HG03439 (cell line): Measurements from ENCODE around the gene GIPR.
A peak's percentile ranks its signal among the peaks of the same experiment; 100 is the strongest.
"Not testable (repeated sequence)": the region's sequence is repeated elsewhere in the genome, so short reads cannot be mapped to it uniquely, and the experiment has no call there.

Experiments
- ATAC-seq: cut with Tn5 transposase; IDR thresholded peaks from one replicate; pipeline ENCODE4 v1.9.1; 2021; ENCODE audit warnings: mild to moderate bottlenecking, moderate library complexity; ENCODE audit not compliant: unreplicated experiment

GIPR gene

DNA sequence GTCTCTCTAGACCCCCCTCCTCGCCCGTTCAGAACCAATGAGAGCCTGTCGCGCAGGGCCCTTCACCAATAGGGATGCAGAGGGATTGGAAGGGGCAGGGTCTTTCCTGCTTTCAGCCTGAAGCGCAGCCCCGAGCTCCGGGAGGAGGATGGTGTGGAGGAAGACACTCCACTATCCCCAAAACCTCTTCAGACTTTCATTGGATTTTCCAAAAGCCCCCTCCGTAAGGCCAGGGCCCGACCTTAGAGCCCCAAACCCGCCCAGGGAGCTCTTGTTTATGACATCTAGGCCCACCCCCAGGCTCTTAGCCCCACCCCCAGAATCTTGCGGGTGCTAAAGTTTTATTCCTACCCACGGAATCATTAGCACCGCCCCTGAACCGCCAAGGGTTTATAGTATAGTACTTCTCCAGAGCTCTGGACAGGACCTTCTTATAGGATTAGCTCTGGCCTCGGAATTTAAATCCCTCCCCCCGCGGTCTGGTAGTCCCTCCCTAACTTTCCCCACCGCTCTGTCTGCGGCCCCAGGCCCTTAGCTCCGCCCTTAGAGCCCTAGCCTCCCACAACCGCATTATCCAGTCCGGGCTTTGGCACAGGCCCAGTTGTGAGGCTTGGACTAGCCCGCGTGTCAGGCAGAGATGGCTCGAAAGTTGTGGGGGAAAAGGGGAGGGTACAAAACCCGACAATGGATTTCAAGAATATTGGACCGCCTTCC, 22.2 kb upstream of the GIPR start:
- peak; percentile 26 for ATAC-seq

DNA sequence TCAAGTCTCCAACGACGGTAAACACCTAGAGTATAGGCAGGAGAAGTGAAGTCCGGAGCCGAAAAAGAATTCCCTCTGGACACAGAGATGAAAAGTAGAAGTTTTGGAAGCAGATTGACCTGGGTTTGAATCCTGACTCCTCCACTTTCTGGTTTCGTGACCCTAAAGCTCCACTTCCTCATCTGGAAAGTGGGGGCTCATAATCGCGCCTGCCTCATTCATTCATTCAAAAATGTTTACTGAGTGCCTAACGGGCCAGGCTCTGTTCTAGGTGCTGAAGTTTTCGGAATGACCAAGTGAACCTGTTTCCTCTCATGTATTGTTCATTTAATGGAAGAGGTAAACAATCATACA, 21.7 kb upstream of the GIPR start:
- ATAC-seq, result no peak

DNA sequence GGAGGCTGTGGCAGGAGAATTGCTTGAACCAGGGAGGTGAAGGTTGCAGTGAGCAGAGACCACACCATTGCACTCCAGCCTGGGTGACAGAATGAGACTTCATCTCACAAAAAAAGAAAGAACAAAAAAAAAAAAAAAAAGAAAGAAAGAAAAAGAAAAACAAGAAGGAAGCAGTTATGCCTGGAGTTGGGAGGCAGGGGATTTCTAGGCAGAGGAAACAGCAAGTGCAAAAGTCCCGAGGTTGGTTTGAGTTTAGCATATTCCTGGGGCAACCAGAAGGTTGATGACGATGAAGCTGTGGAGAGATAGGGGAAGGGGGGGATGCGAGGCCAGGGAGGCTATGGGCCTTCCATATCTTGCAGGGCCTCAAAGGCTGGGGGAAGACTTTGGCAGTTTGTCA, 17.3 kb upstream of the GIPR start:
- ATAC-seq, result no peak

DNA sequence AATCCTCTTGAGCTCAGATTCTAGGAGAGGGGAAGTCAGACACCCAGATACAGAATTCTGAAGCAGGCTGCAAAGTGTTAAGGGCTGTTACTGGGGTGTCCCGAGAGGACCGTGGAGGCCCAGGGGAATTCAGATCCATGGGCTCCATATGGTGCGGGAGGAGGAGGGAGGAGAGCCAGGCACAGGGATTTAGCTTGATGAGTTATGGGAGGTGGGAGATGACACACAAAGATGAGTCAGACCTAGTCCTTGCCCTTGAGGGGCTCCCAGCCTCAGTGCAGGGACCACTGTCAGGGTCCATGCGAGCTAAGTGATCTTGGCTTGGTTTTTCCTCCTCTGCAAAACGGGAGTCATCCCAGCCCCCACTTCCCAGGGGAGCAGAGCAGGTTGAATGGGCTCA, 14.4 kb upstream of the GIPR start:
- no peak for ATAC-seq

DNA sequence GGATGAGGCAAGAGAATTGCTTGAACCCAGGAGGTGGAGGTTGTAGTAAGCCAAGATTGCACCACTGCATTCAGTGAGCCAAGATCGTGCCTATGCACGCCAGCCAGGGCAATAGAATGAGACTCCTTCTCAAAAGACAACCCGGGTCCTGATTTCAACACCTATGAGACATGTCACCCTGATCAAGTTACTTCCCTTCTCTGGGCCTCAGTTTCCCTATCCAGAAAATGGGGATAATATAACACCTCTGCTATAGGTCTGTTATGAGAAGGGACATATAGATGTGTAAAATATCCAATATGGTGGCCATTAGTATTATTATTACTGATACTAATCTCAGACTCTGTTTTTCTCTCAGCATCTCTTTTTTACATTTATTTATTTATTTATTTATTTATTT, 12.9 kb upstream of the GIPR start:
- no peak for ATAC-seq

DNA sequence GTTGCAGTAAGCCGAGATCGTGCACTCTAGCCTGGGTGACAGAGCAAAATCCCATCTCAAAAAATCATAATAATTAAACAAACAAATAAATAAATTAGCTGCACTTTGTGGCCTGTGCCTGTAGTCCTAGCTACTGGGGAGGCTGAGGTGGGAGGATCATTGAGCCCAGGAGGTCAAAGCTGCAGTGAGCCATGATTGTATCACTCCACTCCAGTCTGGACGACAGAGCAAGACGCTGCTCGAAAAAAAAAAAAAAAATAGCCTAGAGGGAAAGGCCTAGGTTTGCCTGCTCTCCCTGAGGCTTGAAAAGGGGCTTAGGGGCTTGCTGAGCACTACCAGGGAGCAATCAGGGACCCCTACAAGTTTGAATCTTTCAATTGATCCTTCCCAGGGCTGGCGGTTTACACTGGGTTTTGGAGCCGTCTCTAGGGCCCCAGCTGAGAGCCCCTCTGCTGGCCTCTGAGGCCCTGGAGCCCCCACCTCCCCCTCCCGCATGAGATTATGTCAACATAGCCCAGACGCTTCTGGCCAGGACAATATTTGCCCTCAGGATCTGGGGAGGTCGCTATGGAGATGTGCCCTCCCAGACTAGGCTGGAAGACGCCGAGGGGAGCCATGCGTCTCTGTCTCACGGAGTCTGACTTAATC, 10.4 kb upstream of the GIPR start:
- ATAC-seq, result no peak

DNA sequence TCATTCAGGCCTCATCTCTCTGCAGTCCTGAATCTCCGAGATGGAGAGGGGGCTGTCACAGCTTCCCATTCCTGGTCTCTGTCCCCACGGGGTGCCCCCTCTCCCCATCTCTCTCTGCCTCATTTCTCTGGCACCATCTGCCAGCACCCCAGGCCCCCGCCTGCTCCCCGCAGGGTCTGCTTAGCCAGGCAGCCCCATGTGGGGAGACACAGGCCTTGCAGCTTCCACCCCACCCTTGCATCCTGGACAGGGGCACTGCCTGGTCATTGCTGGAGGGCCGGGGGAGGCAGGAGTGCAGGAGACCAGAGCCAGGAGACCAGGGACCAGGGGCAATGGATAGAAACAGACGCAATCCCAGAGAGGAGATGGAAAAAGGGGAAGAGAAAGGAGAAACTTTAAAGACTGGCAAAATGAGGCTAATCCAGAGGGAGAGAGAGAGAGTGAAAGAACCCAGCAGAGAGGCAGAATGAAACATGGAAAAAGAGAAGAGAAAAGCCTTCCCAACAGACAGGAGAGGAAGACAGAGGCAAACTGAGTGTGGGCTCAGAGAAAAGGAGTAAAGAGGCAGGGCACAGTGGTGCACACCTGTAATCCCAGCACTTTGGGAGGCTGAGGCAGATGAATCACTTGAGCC, 8.8 kb upstream of the GIPR start:
- ATAC-seq, result no peak

DNA sequence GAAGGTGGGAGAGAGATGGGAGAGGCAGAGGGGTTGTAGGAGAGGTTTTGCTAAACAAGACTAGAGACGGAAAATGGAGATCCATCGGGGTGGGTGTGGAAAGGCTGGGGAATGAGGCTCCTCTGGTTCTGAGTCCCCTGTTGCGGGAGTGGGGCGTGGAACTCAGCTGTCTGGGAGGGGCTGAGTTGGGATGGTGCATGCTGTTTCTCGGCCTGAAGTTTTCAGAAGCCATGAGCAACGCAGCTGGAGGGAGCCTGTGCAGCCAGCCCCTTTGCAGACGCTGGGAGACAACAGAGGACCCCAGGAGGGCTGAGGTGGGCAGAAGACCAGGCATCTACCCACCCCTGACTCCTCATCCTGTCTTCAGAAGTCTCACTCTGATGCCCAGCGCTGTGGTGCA, 7.4 kb upstream of the GIPR start:
- no peak for ATAC-seq

DNA sequence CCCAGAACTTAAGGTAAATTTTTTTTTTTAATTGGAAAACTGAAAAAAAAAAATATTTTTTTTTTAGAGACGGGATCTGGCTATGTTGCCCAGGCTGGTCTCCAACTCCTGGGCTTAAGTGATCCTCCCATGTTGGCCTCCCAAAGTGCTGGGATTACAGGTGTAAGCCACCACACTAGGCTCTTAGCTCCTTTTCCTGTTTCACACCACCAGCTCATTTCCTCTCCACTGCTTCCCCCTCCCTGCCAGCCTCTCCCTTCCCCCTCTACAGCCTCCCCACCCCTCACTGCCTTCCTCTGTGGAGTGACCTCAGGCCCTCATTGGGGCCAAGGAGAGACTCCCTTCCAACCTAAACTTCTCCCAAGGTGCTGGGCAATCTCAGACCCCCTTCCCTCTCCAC, 4.2 kb upstream of the GIPR start:
- ATAC-seq, result no peak

DNA sequence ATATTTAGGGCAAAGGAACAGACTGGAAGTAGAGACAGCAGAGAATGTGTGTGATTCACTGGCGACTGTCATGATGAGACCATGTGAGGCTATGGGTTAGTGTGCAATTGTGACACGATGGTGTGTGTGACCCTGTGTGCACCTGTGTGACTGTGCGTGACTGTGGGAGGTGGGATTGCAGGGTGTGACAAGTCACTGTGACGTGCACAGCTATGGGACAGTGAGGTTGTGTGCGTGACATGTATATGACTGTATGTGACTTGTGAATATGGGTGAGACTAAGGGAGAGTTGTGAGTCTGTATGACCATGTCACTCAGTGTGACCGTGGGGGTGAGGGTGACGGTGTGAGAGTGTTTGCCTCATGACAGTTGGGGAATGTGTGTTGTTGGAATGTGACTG, 3.4 kb upstream of the GIPR start:
- no peak for ATAC-seq

DNA sequence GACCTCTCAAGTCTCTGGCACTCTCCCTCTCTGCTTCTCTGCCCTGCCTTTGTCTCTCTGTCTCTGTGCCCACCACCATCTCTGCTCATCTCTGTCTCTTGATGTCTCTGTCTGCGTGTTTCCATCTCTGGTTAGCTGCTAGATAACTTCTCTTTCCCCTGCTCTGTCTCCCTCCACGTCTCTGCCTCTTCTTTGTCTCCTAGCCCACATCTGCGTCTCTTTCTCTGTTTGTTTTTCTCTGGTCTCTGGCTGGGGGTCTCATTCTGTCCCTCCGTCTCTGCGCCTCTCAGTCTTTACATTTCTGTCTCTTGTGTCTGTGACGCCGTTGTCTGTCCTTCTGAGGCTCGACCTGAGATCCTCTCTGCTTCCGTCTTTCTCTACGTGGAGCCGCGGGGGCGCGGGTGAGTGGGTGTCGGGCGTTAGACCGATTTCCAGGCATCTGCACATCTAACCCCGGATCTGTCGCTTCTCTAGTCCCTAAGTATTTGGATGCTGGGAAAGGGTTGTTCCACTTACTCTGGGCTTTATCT, 386 bp downstream of the GIPR start:
- no peak for ATAC-seq

DNA sequence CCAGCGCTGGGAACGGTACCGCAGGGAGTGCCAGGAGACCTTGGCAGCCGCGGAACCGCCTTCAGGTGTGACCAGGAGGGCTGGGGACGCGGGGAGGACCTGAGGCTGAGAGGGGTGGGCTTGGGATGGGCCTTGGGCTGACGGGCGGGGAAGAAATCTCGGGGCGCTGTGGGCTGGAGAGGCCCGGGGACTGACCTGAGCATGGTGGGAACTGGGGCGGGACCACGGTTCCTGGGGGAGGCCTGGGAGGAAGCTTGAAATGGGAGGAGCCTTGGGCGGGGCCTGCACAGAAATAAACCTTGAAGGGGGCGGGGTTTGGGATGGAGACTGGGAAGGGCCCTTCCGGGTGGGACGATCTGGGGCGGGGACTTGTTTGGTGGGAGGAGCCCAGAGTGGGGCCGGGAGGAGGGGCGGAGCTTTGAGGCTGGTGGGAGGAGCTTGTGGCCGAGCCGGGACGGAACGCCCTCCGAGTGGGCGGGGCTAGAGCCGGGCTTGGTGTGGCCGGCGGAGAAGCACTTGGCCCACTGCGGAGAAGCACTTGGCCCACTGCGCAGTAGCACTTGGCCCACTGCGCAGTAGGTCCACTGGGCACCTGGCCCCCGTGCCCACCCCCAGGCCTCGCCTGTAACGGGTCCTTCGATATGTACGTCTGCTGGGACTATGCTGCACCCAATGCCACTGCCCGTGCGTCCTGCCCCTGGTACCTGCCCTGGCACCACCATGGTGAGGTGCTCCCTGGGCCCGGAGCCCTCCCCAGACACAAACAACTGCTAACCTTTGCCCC, 2.8 kb downstream of the GIPR start:
- ATAC-seq, result peak; percentile 51

DNA sequence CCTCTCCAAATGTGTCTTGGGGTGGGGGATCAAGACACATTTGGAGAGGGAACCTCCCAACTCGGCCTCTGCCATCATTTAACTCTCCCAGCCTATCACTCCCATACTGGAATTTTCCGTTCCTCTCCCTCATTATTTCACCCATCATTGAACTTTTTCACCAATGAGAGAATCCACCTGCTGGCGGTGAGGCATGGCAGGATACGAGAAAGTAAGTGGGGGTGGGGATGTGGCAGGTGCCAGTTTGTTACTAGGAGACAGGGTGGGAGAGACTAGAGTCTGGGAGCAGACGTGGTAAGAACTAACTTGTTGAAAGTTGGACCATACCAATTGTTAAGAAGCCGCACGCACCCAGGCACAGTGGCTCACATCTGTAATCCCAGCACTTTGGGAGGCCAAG, 6.9 kb downstream of the GIPR start:
- no peak for ATAC-seq

DNA sequence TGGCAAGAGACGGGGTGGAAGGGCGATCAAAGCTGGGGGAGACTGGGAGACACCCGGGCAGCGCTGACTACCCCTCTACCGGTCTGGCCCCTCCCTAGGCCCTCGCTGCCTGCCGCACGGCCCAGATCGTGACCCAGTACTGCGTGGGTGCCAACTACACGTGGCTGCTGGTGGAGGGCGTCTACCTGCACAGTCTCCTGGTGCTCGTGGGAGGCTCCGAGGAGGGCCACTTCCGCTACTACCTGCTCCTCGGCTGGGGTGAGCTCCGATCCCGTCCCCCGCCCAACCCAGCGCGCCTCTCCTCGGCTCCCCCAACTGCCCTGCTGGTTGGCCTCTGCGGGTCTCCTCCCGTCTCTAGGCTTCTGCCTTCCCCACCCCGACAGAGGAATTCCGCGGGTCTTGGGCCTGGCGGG, 8.8 kb downstream of the GIPR start:
- ATAC-seq, result no peak

DNA sequence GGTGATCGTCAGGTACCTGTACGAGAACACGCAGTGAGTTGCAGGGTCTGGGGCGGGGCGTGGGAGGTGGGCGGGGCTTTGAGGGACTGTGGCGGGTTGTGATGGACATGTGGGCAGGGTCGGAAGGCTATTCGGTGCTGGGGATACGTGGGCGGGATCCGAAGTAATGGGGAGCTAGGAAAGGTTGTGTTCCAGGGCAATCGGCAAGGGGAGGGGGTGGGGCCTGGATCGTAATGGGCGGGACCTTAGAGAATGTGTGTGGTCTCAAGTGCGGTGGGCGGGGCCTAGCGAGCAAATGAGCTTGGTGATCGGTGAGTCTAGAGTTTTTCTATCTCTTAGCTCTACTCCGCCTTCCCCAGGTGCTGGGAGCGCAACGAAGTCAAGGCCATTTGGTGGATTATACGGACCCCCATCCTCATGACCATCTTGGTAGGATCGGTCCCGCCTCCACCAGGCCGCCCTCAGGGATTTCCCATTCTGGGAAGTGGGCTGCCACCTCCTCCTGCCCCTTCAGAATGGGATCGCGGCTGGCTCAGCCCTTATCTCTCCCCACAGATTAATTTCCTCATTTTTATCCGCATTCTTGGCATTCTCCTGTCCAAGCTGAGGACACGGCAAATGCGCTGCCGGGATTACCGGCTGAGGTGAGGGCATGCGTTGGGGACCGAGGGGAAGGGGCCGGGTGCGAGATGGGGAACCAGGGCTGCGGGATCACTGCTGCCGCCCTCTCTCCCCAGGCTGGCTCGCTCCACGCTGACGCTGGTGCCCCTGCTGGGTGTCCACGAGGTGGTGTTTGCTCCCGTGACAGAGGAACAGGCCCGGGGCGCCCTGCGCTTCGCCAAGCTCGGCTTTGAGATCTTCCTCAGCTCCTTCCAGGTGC, 9.6 kb downstream of the GIPR start:
- no peak for ATAC-seq

DNA sequence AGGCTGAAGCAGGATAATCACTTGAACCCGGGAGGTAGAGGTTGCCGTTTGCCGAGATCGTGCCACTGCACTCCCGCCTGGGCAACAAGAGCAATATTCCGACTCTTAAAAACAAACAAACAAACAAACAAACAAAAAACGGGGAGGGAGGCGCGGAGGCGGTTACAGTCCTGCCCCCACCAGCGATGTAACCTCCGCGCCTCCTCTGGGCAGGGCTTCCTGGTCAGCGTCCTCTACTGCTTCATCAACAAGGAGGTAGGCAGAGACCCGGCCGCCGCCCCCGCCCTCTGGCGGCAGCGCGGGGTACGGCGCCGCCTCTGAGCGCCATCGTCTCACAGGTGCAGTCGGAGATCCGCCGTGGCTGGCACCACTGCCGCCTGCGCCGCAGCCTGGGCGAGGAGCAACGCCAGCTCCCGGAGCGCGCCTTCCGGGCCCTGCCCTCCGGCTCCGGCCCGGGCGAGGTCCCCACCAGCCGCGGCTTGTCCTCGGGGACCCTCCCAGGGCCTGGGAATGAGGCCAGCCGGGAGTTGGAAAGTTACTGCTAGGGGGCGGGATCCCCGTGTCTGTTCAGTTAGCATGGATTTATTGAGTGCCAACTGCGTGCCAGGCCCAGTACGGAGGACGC, 13.5 kb downstream of the GIPR start:
- ATAC-seq, result peak; percentile 54

DNA sequence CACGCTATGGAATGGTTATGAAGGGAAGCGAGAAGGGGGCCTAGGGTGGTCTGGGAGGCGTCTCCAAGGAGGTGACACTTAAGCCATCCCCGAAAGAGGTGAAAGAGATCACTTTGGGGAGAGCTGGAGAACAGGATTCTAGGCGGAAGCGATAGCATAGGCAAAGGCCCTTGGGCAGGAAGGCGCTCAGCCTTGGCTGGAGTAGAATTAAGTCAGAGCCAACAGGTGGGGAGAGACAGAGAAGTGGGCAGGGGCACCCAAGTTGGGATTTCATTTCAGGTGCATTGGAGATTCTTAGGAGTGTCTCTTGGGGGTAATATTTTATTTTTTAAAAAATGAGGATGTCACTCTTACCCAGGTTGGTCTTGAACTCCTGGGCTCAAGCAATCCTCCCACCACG, 14.1 kb downstream of the GIPR start:
- ATAC-seq, result no peak

DNA sequence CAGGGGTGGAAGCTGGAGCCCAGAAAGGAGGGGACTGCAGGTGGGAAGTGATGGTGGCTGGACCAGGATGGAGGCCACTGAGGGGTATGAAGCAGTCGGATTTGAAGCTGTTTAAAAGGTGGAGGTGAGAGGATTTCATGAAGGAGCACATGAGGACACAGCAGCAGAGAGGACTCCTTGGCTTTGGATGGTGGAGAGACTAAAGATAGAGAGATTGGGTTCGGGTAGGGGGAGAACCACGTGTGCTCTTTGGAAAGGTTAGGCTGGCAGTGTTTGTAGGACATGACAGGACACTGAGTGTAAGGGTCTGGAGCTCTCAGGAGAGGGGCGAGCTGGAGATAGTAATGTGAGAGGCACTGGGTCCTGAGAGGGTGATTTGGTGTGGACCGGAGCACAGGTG, 14.9 kb downstream of the GIPR start:
- ATAC-seq, result no peak

DNA sequence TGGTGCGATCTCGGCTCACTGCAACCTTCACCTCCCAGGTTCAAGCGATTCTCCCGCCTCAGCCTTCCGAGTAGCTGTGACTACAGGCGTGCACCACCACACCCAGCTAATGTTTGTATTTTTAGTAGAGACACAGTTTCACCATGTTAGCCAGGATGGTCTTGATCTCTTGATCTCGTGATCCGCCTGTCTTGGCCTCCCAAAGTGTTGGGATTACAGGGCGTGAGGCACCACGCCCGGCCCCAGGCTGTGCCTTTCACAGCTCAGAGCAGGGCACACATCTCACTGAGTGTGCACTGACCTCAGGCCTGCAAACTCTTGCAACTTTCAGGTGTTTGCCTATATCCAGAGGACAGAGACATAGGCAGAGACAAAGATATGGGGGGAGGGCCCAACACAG, 17.0 kb downstream of the GIPR start:
- ATAC-seq, result not testable (repeated sequence)

DNA sequence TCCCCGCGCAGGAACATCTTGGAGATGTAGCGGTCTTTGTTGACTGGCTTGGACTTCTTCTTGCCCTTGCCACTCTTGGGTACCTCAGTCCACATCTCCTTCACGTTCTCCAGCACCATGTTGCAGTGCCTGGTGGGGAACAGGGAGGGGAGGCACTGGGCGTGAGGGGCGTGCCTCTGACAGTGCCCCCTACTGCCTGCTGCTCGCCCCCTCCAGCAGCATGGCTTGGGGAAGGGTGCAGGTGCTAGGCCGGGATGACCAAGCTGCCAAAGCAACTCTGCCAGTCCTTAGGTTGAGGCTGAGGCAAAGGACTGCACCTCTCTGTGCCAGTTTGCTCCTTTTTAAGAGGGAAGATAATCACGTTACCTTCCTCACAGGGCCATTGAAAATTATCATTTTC, 19.6 kb downstream of the GIPR start:
- ATAC-seq, result no peak
